ENCODE measurements around the gene SIRT7.
"Not testable (repeated sequence)": the region's sequence is repeated elsewhere in the genome, so short reads cannot be mapped to it uniquely, and the experiment has no call there.

The SIRT7 gene

GRCh38 chr17:81954131-81955057 lies 36.4 kb upstream of the SIRT7 start:
- DNase-seq (ENCODE audit: low read depth in 1 of 2, low spot score in 1 of 2), result no peak

- not testable (repeated sequence) for DNase-seq (ENCODE audit: low read depth in 1 of 2, low spot score in 1 of 2)
Observed at GRCh38 chr17:81953443-81953842, 35.5 kb upstream of the SIRT7 start.

- no peak for DNase-seq (ENCODE audit: low read depth in 1 of 2, low spot score in 1 of 2)
Observed at GRCh38 chr17:81952792-81953228, 34.8 kb upstream of the SIRT7 start.

DNA sequence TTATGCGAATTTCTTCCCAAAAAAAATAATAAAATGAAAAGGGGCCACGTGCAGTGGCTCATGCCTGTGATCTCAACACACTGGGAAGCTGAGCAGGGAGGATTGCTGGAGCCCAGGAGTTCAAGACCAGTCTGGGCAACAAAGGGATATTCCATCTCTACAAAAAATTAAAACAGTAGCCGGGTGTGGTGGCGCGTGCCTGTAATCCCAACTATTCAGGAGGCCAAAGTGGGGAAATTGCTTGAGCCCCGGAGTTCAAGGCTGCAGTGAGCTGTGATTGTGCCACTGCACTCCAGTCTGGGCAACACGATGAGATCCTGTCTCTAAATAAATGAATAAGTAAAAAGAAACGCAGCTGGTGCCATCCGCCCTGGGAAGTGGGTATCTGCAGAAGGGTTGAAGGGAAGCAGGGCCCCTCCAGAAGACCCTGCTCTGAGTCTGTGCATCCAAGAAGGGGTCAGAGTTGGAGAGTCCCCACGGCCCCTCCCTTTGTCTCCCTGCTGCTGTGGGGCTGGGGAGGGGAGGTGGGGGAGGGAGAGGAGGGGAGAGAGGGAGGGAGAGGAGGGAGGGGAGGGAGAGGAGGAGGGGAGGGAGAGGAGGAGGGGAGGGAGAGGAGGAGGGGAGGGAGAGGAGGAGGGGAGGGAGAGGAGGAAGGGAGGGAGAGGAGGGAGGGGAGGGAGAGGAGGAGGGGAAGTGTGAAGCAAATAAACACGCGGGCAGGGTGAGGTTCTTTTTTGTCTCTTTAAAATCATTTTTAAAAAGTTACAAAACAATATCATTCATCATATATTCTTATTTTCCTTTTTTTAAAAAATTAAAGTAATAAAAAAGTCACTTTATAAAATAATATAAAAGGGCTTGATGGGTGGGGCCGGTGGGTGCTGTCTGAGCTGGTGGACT lies 34.1 kb upstream of the SIRT7 start:
- DNase-seq (ENCODE audit: low read depth in 1 of 2, low spot score in 1 of 2), result no peak

DNA sequence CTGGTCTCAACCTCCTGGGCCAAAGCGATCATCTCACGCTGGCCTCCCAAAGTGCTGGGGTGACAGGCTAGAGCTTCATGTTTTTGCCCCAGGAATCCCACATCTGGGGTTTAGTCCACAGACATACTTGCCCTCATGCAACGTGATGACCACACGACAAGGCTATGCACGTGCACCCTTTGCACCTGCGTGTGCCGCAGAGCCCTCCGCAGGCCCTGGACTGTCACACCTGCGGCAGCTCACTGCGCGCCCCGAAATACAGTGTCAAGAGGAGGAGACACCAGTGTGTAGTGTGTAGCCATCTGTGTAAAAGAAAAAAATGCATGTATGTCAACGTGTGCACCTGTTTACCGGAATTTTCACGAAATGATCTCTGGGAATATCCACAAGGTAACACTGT lies 32.5 kb upstream of the SIRT7 start:
- DNase-seq (ENCODE audit: low read depth in 1 of 2, low spot score in 1 of 2), result no peak

GRCh38 chr17:81948635-81949378 lies 30.8 kb upstream of the SIRT7 start:
- DNase-seq (ENCODE audit: low read depth in 1 of 2, low spot score in 1 of 2), result no peak

GRCh38 chr17:81947189-81947588 lies 29.2 kb upstream of the SIRT7 start, which contains the start of gene MYADML2:
Gene MYADML2, minus strand, starts transcription at chr17:81947233. Its CDS starts 5,492 bp downstream, at chr17:81941741.
- DNase-seq (ENCODE audit: low read depth in 1 of 2, low spot score in 1 of 2), result no peak

DNA sequence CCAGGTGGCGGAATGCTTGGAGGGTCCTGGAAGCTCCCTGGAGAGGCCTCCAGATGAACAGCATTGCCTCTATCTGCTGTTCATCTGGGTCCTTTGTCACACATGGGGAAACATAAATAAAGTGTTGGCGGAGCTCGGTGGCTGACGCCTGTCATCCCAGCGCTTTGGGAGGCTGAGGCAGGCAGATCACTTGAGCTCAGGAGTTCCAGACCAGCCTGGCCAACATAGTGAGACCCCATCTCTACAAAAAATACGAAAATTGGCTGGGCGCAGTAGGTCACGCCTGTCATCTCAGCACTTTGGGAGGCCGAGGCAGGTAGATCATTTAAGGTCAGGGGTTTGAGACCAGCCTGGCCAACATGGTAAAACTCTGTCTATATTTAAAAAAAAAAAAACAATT lies 26.9 kb upstream of the SIRT7 start:
- DNase-seq (ENCODE audit: low read depth in 1 of 2, low spot score in 1 of 2), result no peak

- no peak for DNase-seq (ENCODE audit: low read depth in 1 of 2, low spot score in 1 of 2)
Observed at GRCh38 chr17:81942167-81942553, 24.2 kb upstream of the SIRT7 start.

DNA sequence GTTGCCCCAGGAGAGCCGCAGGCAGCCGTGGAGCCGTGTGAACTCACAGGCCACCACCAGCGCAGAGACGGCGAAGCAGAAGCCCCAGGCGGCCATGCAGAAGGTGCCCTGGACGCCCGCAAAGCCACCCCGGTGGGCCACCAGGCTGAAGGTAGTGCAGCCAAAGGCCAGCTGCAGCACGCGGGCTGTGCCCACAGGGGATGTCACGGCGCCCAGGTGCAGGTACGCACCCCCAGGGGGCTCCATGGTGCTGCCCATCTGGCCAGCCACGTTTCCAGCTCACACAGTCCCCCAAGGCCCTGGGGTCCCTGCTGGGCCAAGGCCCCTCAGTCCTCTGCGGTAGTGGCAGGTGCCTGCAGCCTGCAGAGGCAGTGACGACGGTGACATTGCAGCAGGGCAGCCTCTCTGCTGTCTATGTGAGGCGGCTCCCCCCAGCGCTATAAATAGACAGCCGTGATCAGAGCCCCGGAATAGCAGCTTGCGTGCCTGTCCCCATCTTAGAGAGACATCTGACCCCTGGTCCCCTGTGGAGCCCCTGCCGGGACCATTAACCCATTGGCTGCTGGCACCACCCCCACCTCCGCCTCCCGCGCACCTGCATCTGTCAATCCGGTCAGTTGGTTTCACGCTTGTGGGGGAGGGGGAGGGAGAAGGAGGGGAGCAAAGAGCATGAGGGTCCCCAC lies 23.6 kb upstream of the SIRT7 start:
- DNase-seq (ENCODE audit: low read depth in 1 of 2, low spot score in 1 of 2), result no peak

DNA sequence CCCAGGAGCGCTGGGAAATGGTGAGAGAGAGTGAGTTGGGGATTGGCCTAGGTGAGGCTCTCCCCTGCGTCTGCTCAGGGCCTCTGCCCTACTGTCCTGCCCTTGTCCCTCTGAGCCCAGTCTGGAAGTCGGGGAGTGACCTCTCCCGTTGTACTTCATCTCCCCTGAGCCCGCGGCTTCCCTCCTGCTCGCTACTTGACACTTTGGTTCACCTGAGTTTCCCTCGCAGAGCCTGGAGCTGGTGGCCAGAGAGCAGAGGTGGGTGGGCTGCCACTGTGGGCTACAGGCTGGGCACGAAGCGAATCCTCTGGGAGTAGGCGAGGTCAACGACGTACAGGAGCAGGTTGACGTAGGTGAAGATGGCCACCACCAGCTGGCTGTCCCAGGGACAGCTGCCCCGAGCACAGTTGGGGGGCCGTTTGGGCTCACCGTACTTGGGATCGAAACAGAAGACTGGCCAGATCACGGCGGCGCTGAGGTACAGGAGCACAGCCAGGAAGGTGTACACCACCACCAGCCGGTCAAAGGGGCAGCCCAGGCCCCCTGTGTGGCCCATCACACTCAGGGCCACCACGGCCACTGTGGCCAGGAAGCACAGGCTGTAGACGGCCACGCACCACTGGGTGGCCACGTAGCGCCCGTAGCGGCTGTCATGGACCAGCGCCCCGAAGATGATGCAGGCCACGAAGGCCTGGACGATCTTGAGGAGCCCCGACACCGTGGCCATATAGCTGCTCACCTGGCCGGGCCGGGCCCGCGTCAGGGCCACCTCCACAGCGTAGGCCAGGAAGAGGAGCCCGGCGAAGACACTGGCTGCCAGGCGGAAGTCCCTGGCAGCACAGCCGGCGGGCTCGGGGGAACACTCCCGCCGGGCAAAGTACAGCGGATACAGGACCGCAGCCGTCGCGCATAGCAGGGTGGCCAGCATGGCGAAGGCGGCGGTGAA lies 22.8 kb upstream of the SIRT7 start:
- DNase-seq (ENCODE audit: low read depth in 1 of 2, low spot score in 1 of 2), result no peak

DNA sequence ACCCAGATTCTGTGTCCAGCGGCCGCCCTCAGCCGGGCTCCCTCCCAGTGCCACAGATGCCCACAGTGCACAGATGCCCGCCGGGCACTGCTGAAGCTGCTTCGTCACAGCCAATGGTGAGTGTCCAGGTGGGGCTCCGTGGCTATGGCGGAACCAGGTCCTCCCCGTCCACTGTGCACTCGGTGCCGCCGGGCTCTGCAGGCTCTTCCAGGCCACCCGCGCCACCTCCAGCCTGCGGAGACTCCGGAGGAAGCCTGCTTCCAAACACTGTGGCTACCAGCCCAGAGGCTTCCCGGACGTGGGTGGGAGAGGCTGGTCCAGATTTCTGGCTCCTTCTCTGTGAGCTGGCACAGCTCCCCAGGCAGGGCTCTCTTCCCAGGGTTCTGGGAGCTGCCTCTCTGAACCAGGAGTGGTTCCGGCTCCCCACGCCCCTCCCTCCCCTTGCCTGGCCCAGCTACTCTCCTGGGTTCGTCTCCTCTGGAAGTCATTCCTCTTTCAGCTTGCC lies 22.0 kb upstream of the SIRT7 start:
- no peak for DNase-seq (ENCODE audit: low read depth in 1 of 2, low spot score in 1 of 2)

DNA sequence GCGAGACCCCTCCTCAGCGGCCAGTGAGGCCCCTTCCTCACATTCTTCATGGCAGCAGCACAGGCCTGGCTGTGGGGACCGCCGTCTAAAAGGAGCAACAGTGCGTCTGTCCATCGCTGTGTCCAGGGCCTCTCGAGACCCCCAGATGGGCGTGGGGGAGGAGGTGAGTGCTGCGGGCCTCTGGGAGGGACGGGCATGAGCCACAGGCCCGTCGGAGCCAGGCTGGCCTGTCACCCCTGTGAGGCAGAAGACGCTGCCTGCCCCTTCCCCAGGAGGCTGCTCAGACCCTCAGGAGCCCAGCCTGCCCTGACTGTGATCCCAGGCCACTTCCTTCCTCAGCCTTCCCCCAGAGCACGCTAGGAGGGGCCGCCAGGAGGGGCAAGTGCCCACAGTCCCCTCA lies 21.2 kb upstream of the SIRT7 start:
- no peak for DNase-seq (ENCODE audit: low read depth in 1 of 2, low spot score in 1 of 2)

GRCh38 chr17:81935709-81936084 lies 17.7 kb upstream of the SIRT7 start:
- no peak for DNase-seq (ENCODE audit: low read depth in 1 of 2, low spot score in 1 of 2)

DNA sequence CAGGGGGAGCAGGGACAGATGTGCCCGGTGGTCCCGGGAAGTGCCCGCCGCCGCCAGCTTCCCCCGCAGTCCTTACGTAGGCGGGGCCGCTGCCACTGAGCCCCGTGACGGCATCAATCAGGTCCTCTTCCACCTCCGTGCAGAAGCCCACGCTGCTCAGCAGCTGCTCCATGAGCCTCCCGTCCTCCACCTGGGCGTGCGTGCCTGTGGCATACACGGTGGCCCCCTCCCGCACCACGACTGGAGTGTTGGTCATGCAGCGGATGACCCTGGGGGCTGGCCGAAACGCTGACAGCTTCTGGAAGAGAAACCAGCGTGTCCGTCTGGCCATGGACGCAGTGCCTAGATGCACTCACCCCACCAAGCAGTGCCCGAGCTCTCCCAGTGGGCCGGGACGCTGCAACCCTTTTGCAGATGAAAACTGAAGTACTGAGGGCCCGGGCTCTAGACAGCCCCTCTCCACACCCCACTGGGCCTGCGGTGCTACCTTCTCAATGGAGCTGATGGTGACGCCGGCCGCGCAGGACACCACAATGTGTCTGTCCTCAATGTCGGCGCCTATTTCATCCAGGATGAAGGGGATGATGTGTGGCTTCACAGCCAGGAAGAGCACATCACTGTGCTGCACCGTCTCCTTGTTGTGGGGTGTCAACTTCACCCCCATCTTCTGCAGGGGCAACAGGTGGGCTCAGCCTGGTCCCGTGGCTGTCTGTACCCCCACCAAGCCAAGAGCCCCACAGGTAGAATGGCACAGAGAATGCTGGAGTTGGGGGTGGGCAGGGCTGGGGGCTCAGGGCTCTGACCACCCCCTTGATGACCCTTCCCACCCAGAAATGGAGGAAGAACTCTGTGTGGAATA lies 17.1 kb upstream of the SIRT7 start:
- DNase-seq (ENCODE audit: low read depth in 1 of 2, low spot score in 1 of 2), result no peak

DNA sequence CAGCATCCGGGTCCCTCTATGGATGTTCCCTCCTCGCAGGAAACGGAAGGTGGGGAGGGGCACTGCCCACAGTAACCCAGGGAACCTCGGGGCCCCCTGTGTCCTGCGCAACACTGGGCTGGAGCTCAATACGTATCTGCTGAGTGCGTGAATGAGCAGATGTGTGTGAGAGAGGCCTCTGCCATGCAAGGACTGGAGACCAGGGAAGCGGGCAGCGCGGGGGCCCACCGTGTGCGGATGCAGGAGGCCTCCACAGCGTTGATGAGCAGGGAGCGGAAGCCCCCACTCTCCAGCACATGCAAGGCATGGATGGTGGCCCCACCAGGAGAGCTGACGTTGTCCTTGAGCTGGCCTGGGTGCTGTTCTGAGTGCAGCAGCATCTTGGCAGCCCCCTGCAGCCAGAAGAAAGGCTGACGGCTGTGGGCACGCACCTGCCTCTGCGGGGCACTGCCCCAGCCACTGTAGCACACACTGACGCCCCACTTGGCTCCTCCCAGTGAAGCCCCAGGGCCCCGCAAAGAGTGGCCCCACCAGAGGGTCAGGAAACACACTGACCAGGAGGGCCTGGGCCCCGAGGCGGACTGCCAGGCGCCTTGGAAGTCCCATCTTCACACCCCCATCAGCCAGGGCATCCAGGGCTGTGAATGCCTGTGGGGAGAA lies 16.3 kb upstream of the SIRT7 start:
- DNase-seq (ENCODE audit: low read depth in 1 of 2, low spot score in 1 of 2), result no peak

DNA sequence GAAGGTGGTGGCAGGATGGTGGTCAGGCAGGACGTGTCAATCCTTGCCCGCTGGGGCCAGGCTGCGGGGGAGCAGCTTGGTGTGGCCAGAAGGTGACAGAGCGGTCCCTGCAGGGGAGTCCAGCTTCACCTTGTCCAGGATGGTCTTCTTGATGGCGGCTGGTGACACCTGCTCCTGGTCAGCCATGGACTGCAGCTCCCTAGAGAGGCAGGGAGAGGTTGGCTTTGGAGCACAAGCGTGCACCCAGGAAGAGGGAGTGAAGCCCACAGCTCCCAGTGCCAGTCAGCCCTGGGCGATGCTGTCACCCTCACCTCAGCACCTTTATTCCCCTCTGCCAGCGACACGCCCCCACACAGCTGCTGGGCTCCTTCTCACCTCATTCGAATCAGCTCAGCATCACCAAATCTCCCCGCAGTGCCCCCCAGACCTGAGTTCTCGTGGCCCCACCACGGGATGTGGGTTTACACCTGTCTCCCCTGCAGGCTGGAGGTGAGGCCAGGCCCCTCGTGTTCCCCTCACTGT lies 15.3 kb upstream of the SIRT7 start:
- no peak for DNase-seq (ENCODE audit: low read depth in 1 of 2, low spot score in 1 of 2)

All from activated T-helper 1 cell treated with anti-CD3 and anti-CD28 coated beads, Interleukin-2, amount 50 U/mL, for 16 hours (primary cell).